OCI-LY3 (cell line): ENCODE results near the gene MYO16.

Experiments used
- H2AFZ ChIP-seq: fragments of 200-600, 300-600 bp; shearing (Covaris generic); 2 replicates; pipeline ENCODE4 v1.6.0; 2014; ENCODE audit warnings: antibody characterized with exemption, low read depth, low read length
- H3K27ac ChIP-seq: fragments of 200-600, 300-600 bp; sonication (generic); 2 replicates; pipeline ENCODE4 v1.5.1; 2014; ENCODE audit warnings: mild to moderate bottlenecking, low read length, moderate library complexity, mixed read lengths
- H3K27me3 ChIP-seq: fragments of 200-600, 300-600 bp; sonication (generic); 2 replicates; pipeline ENCODE4 v1.6.1; 2014; ENCODE audit warnings: low read depth, low read length, mixed read lengths
- H3K36me3 ChIP-seq: fragments of 200-600, 300-600 bp; sonication (generic); replicated peaks from 2 replicates; pipeline ENCODE3; 2014; ENCODE audit warnings: low read depth, low read length, mixed read lengths
- H3K4me1 ChIP-seq: fragments of 300-600, 200-600 bp; sonication (generic); 2 replicates; pipeline ENCODE4 v1.6.1; 2014; ENCODE audit warnings: low read length, mixed read lengths
- H3K4me2 ChIP-seq: fragments of 200-600, 300-600 bp; sonication (generic); 2 replicates; pipeline ENCODE4 v1.6.1; 2014; ENCODE audit warnings: low read length, mixed read lengths
- H3K4me3 ChIP-seq: fragments of 300-600, 200-600 bp; sonication (generic); 2 replicates; pipeline ENCODE4 v1.5.1; 2014; ENCODE audit warnings: antibody characterized with exemption, mild to moderate bottlenecking, low read length, moderate library complexity
- H3K79me2 ChIP-seq: fragments of 300-600, 200-600 bp; shearing (Covaris generic); 2 replicates; pipeline ENCODE4 v1.6.1; 2014; ENCODE audit warnings: mild to moderate bottlenecking, low read length, mixed read lengths
- H3K9ac ChIP-seq: fragments of 300-600, 200-600 bp; shearing (Covaris generic); 2 replicates; pipeline ENCODE4 v1.6.0; 2014; ENCODE audit warnings: mild to moderate bottlenecking, low read length, moderate library complexity
- H3K9me3 ChIP-seq: fragments of 200-600, 300-600 bp; shearing (Covaris generic); 2 replicates; pipeline ENCODE4 v1.6.1; 2014; ENCODE audit warnings: low read length, mixed read lengths; ENCODE audit not compliant: insufficient read depth
- H4K20me1 ChIP-seq: fragments of 200-600, 300-600 bp; sonication (generic); 2 replicates; pipeline ENCODE4 v1.6.1; 2016; ENCODE audit warnings: low read length, mixed read lengths; ENCODE audit not compliant: insufficient read depth
- CTCF ChIP-seq: fragments of 200-600, 300-600 bp; sonication (generic); IDR thresholded peaks from 2 replicates; pipeline ENCODE4 v1.5.1; 2014; ENCODE audit warnings: antibody characterized with exemption, low read length, low read depth
- EZH2phosphoT487 ChIP-seq: fragments of 200-600 bp; shearing (Covaris generic); IDR thresholded peaks from 2 replicates; pipeline ENCODE4 v1.6.1; 2018; ENCODE audit warnings: antibody characterized with exemption, mixed run types, low read depth

Gene MYO16

GRCh38 chr13:108812661-108813060 is 183.2 kb downstream of the MYO16 start:
- no peak for TF ChIP-seq EZH2phosphoT487
- TF ChIP-seq CTCF: no peak
- H3K36me3 ChIP-seq: no peaks in the 10 kb centered on the region
- no peaks in the 10 kb centered on the region for H3K9me3 ChIP-seq
- peaks cover 3% of the 10 kb centered on the region; the same call in 1 of the 2 replicates for H3K4me1 ChIP-seq
- H3K4me3 ChIP-seq: no peak overlapping the region
- H3K27me3 ChIP-seq: no peaks in the 10 kb centered on the region
- H3K27ac ChIP-seq: no peak overlapping the region
- no peak overlapping the region for H3K9ac ChIP-seq
- H3K79me2 ChIP-seq: no peaks in the 10 kb centered on the region
- H3K4me2 ChIP-seq: no peak overlapping the region
- no peak overlapping the region for H2AFZ ChIP-seq
- H4K20me1 ChIP-seq: no peaks in the 10 kb centered on the region

DNA sequence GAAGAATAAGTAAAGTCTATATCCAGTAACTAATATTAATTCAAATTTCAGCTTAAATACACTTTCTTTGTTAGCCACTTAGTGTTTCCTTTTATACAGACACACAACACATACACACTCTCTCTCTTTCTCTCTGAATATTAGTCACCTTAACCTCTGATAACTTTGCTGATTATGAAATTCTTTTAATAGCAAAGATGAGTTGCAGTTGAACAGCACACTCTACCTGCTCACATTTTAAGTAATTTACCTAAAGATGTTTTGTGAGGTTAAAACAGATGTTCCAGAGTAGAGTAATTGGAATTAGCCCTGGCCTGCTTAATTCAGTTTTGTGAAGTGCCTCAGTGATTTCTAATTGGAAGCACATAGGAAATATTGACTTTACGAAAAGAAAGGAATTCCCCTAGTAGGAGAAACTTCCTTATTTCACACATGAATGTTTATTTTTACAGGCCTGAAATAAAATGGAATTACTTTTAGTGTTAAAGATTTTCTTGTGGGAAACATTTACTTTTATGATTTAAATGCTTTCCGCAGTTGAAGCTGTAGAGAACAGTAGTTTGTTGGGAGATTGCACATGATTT is 184.3 kb downstream of the MYO16 start:
- Histone ChIP-seq H3K9me3 (no peaks in the 10 kb centered on the region), H3K79me2 (no peaks in the 10 kb centered on the region), H4K20me1 (no peaks in the 10 kb centered on the region), H3K36me3 (no peaks in the 10 kb centered on the region), H3K27ac (no peak overlapping the region), H3K27me3 (no peaks in the 10 kb centered on the region), H2AFZ (no peak overlapping the region), H3K9ac (no peak overlapping the region), H3K4me3 (no peak overlapping the region), H3K4me1 (peaks cover 3% of the 10 kb centered on the region; the same call in 1 of the 2 replicates), H3K4me2 (no peak overlapping the region)
- TF ChIP-seq EZH2phosphoT487: no peak
- TF ChIP-seq CTCF: no peak

DNA sequence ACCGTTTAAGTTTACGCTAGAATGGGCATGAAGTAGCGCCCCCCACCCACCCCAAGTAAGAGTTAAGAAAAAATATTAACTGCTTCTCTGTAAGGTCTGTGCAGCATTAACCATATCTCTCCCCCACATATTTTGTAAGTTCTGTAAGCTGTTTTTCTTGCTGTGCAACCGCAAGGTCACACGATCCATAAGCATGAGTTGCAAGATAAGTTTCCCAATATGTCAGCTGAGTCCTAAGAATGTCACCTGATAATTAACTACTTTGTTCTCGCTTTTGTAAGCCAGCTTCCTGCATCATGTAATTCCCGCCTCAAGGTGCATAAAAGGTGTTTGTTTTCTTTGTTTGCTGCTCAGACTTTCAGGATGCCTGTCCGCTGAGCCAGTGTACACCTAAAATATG is 187.0 kb downstream of the MYO16 start:
- Histone ChIP-seq H3K4me3 (no peak overlapping the region), H3K79me2 (no peaks in the 10 kb centered on the region), H3K27ac (no peak overlapping the region), H3K9ac (no peak overlapping the region), H2AFZ (no peak overlapping the region), H3K4me2 (no peak overlapping the region), H3K9me3 (no peaks in the 10 kb centered on the region), H3K36me3 (no peaks in the 10 kb centered on the region), H3K27me3 (no peaks in the 10 kb centered on the region), H3K4me1 (peaks cover 3% of the 10 kb centered on the region; the same call in 1 of the 2 replicates), H4K20me1 (no peaks in the 10 kb centered on the region)
- no peak for TF ChIP-seq EZH2phosphoT487

DNA sequence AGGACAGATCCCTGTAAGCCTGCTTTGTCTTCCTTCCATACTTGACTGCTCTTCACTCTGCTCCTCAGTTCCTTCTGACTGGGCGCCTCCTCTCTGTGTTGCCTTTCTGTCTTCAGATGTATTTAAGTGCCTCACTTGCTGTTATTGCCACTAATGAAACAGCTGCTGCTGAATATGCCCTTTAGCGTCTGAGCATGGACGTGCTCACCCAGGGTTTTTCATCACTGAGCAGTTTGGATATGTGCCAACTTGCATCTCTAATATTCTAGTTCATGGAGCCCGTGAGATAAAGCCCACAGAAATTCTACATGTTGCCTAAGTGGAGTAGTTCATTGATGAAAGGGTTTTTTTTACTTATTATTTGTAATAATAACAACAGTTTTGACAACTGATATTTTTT is 198.2 kb downstream of the MYO16 start:
- Histone ChIP-seq H3K27me3 (no peaks in the 10 kb centered on the region), H3K79me2 (no peaks in the 10 kb centered on the region), H4K20me1 (no peaks in the 10 kb centered on the region), H3K36me3 (no peaks in the 10 kb centered on the region), H3K27ac (no peak overlapping the region), H3K4me2 (no peak overlapping the region), H3K4me3 (no peak overlapping the region), H3K9me3 (peaks cover 8% of the 10 kb centered on the region), H3K9ac (no peak overlapping the region), H2AFZ (no peak overlapping the region), H3K4me1 (no peaks in the 10 kb centered on the region)
- TF ChIP-seq CTCF (no peak), EZH2phosphoT487 (no peak)
